GM12873 (cell line): ENCODE measurements around the gene C8A.

Experiments used
- CTCF ChIP-seq: IDR thresholded peaks from 2 replicates; pipeline ENCODE4 v1.5.1; 2012; ENCODE audit warnings: low read depth, mild to moderate bottlenecking, moderate library complexity, low read length, control low read depth; ENCODE audit not compliant: insufficient read depth; ENCODE audit errors: missing control alignments

C8A gene

GRCh38 chr1:56854521-56855099 is at the start of gene C8A:
C8A (plus strand) TSS chr1:56854797; CDS start chr1:56854902, 105 bp downstream.
- no peak for TF ChIP-seq CTCF

- TF ChIP-seq CTCF: no peak
Measured at GRCh38 chr1:56806804-56807203, 47.8 kb upstream of the C8A start.

- no peak for TF ChIP-seq CTCF
Measured at GRCh38 chr1:56808410-56808809, 46.2 kb upstream of the C8A start.

- no peak for TF ChIP-seq CTCF
Measured at GRCh38 chr1:56811331-56811730, 43.3 kb upstream of the C8A start.

GRCh38 chr1:56814205-56814604 is 40.4 kb upstream of the C8A start:
- TF ChIP-seq CTCF: no peak

- no peak for TF ChIP-seq CTCF
Measured at GRCh38 chr1:56816264-56816663, 38.3 kb upstream of the C8A start.

- no peak for TF ChIP-seq CTCF
Measured at GRCh38 chr1:56816909-56817308, 37.7 kb upstream of the C8A start.
